SK-N-SH (cell line): ENCODE results near the gene KCNQ5. TPM values are rescaled to one million over a fixed set of nuclear protein-coding genes. Genes with fewer than 3 reads are reported as not detected.

Source experiments
- CTCF ChIA-PET: fragments of 300-600, 350-600 bp; formaldehyde crosslinking; extraction: SDS; loops from one replicate; lab custom pipeline; 2021; lab: Yijun Ruan, JAX
- POLR2A ChIA-PET: fragments of 350-600 bp; sonication (Branson Sonifier 250); formaldehyde crosslinking; extraction: SDS; loops from one replicate; lab custom pipeline; 2020; ENCODE audit warnings: antibody characterized with exemption, inconsistent platforms; lab: Yijun Ruan, JAX
- DNase-seq: peaks from one replicate; pipeline ENCODE4 v3.0.0; 2012
- H2AFZ ChIP-seq: fragments of 200-600 bp; sonication (generic); 2 replicates; pipeline ENCODE4 v1.8.1; 2016; ENCODE audit warnings: antibody characterized with exemption, mild to moderate bottlenecking, low read depth
- H3F3A ChIP-seq: fragments of 200-600 bp; sonication (generic); replicated peaks from 2 replicates; pipeline ENCODE3; 2016; ENCODE audit warnings: antibody characterized with exemption, mild to moderate bottlenecking; ENCODE audit not compliant: insufficient read depth
- H3K27ac ChIP-seq, 2 experiments: fragments of 200-500 bp in 1 of 2; fragments of 200-600 bp in 1 of 2; sonication (Bioruptor generic) in 1 of 2; sonication (generic), shearing (Covaris generic) in 1 of 2; 2 replicates each; pipeline versions ENCODE4 v1.5.1 to v1.6.1; 2014 to 2016; ENCODE audit warnings: low read depth in 2 of 2, inconsistent platforms in 1 of 2, low read length in 1 of 2, mild to moderate bottlenecking in 1 of 2, mixed read lengths in 1 of 2
- H3K27me3 ChIP-seq: fragments of 200-600 bp; sonication (generic), shearing (Covaris generic); 2 replicates; pipeline ENCODE4 v1.6.1; 2016; ENCODE audit warnings: mixed run types; ENCODE audit not compliant: insufficient read depth
- H3K36me3 ChIP-seq, 2 experiments: fragments of 200-500 bp in 1 of 2; fragments of 200-600 bp in 1 of 2; sonication (Bioruptor generic) in 1 of 2; sonication (generic) in 1 of 2; replicated peaks in 1 of 2; 2 replicates each; pipeline versions ENCODE3 to v1.5.1; 2014 to 2016; ENCODE audit warnings: low read length in 1 of 2, mild to moderate bottlenecking in 1 of 2; ENCODE audit not compliant: insufficient read depth in 2 of 2, control insufficient read depth in 1 of 2
- H3K4me1 ChIP-seq, 2 experiments: fragments of 200-500 bp in 1 of 2; fragments of 200-600 bp in 1 of 2; sonication (Bioruptor generic) in 1 of 2; sonication (generic), shearing (Covaris generic) in 1 of 2; 2 replicates each; pipeline versions ENCODE4 v1.5.1 to v1.6.1; 2014 to 2016; ENCODE audit warnings: low read depth in 1 of 2, low read length in 1 of 2, mixed run types in 1 of 2; ENCODE audit not compliant: insufficient read depth in 2 of 2, control insufficient read depth in 1 of 2
- H3K4me2 ChIP-seq: fragments of 200-600 bp; sonication (generic), shearing (Covaris generic); 2 replicates; pipeline ENCODE4 v1.6.1; 2017; ENCODE audit warnings: mixed run types
- H3K4me3 ChIP-seq, 2 experiments: fragments of 200-500 bp in 1 of 2; fragments of 200-600 bp in 1 of 2; sonication (Bioruptor generic) in 1 of 2; sonication (generic), shearing (Covaris generic) in 1 of 2; 2 replicates each; pipeline versions ENCODE4 v1.5.1 to v1.8.1; 2014 to 2016; ENCODE audit warnings: low read depth in 2 of 2, inconsistent platforms in 1 of 2, low read length in 1 of 2, mild to moderate bottlenecking in 1 of 2, mixed read lengths in 1 of 2, moderate library complexity in 1 of 2
- H3K79me2 ChIP-seq: fragments of 200-600 bp; sonication (generic); 2 replicates; pipeline ENCODE4 v1.8.1; 2017; ENCODE audit warnings: mild to moderate bottlenecking; ENCODE audit not compliant: insufficient read depth
- H3K9ac ChIP-seq: fragments of 200-600 bp; sonication (generic); 2 replicates; pipeline ENCODE4 v1.6.1; 2017; ENCODE audit warnings: mixed run types
- H3K9me2 ChIP-seq: fragments of 200-600 bp; sonication (generic); 2 replicates; pipeline ENCODE4 v1.6.1; 2017; ENCODE audit warnings: mixed run types
- H3K9me3 ChIP-seq: fragments of 200-600 bp; sonication (generic); 2 replicates; pipeline ENCODE4 v1.6.1; 2017; ENCODE audit warnings: mixed run types, mild to moderate bottlenecking, moderate library complexity
- H4K20me1 ChIP-seq: fragments of 200-600 bp; sonication (generic); 2 replicates; pipeline ENCODE4 v1.6.1; 2017; ENCODE audit warnings: mild to moderate bottlenecking, mixed run types; ENCODE audit not compliant: insufficient read depth
- CHD2 ChIP-seq: fragments of 150-350 bp; IDR thresholded peaks from 2 replicates; pipeline ENCODE4 v1.6.1; 2018; ENCODE audit warnings: low read length; ENCODE audit not compliant: partially characterized antibody
- CTCF ChIP-seq: fragments of 200-600 bp; sonication (generic); IDR thresholded peaks from 2 replicates; pipeline ENCODE4 v1.6.1; 2017; ENCODE audit warnings: antibody characterized with exemption, mild to moderate bottlenecking, moderate library complexity
- ELF1 ChIP-seq: IDR thresholded peaks from 2 replicates; pipeline ENCODE4 v1.4.0; 2012
- EZH2phosphoT487 ChIP-seq: fragments of 200-600 bp; sonication (generic); IDR thresholded peaks from 2 replicates; pipeline ENCODE4 v1.6.1; 2017; ENCODE audit warnings: low read depth, mixed run types, mild to moderate bottlenecking, antibody characterized with exemption, moderate library complexity, borderline replicate concordance
- FOSL2 ChIP-seq: IDR thresholded peaks from 2 replicates; pipeline ENCODE4 v1.4.0; 2012; ENCODE audit warnings: low read depth, mild to moderate bottlenecking, moderate library complexity, borderline replicate concordance
- FOXJ3 ChIP-seq: sonication (generic); formaldehyde crosslinking; IDR thresholded peaks from 2 replicates; pipeline ENCODE4 v1.5.1; 2020; ENCODE audit warnings: mild to moderate bottlenecking, missing genetic modification reagents
- GABPA ChIP-seq: IDR thresholded peaks from 2 replicates; pipeline ENCODE4 v1.4.0; 2012; ENCODE audit warnings: low read depth, mild to moderate bottlenecking
- GATA2 ChIP-seq: sonication (generic); formaldehyde crosslinking; IDR thresholded peaks from 2 replicates; pipeline ENCODE4 v1.5.0; 2020; ENCODE audit warnings: mild to moderate bottlenecking, missing genetic modification reagents
- IRF3 ChIP-seq: fragments of 150-350 bp; IDR thresholded peaks from 2 replicates; pipeline ENCODE4 v1.6.1; 2016; ENCODE audit warnings: mild to moderate bottlenecking, low read depth, low read length
- MAX ChIP-seq: IDR thresholded peaks from 2 replicates; pipeline ENCODE4 v1.4.0; 2012; ENCODE audit warnings: low read depth
- MEF2A ChIP-seq: IDR thresholded peaks from 2 replicates; pipeline ENCODE4 v1.4.0; 2012; ENCODE audit warnings: low read depth, borderline replicate concordance
- MXI1 ChIP-seq: IDR thresholded peaks from 2 replicates; pipeline ENCODE4 v1.6.1; 2012; ENCODE audit warnings: mild to moderate bottlenecking, low read depth, low read length, improper control_type of control experiment
- NFIC ChIP-seq: IDR thresholded peaks from 2 replicates; pipeline ENCODE4 v1.4.0; 2012; ENCODE audit warnings: borderline replicate concordance
- NRF1 ChIP-seq: IDR thresholded peaks from 2 replicates; pipeline ENCODE4 v1.6.1; 2012; ENCODE audit warnings: low read depth, mild to moderate bottlenecking, low read length
- PBX3 ChIP-seq: IDR thresholded peaks from 2 replicates; pipeline ENCODE4; 2012
- POLR2AphosphoS5 ChIP-seq: IDR thresholded peaks from 2 replicates; pipeline ENCODE4 v1.6.1; 2012; ENCODE audit warnings: low read depth, low read length
- RCOR1 ChIP-seq: fragments of 150-350 bp; IDR thresholded peaks from 2 replicates; pipeline ENCODE4 v1.6.1; 2017; ENCODE audit warnings: antibody characterized with exemption, low read length
- SIN3A ChIP-seq: IDR thresholded peaks from 2 replicates; pipeline ENCODE4 v1.6.1; 2012; ENCODE audit warnings: low read depth, mild to moderate bottlenecking, low read length, moderate library complexity, borderline replicate concordance
- SMC3 ChIP-seq: IDR thresholded peaks from 2 replicates; pipeline ENCODE4 v1.6.1; 2012; ENCODE audit warnings: low read depth, low read length, improper control_type of control experiment
- TEAD4 ChIP-seq: IDR thresholded peaks from 2 replicates; pipeline ENCODE4 v1.4.0; 2012; ENCODE audit warnings: mild to moderate bottlenecking, borderline replicate concordance; ENCODE audit not compliant: insufficient read depth
- YY1 ChIP-seq: IDR thresholded peaks from 2 replicates; pipeline ENCODE4 v1.4.0; 2012; ENCODE audit warnings: low read depth, mild to moderate bottlenecking
- WGBS: methylation state at CpG from one replicate; pipeline ENCODE4 v1.1.6; 2017; ENCODE audit warnings: low lambda C conversion rate; 5-methylcytosine and 5-hydroxymethylcytosine counted together
- polyA plus RNA-seq, 3 experiments: library from polyadenylated mRNA; depleted of rRNA; stranded (reverse); fragments of >200 nt; gene quantifications; 2 replicates each; pipeline ENCODE4 v1.2.3, GENCODE V29; 2012

KCNQ5 gene
- polyA plus RNA-seq, 1 of the 3 experiments (the other 2 are of a cell fraction) = 3.2 TPM

- no peak for TF ChIP-seq IRF3
- no peak for TF ChIP-seq YY1
- TF ChIP-seq SMC3 = 0 out of 2 replicates have a peak, but pooled peaks have one; percentile 17
- TF ChIP-seq EZH2phosphoT487 = no peak
- TF ChIP-seq ELF1 = no peak
- TF ChIP-seq CTCF = no peak; the same call in 1 of the 2 replicates
- TF ChIP-seq FOXJ3 = no peak
- TF ChIP-seq NFIC = no peak
- POLR2A ChIA-PET = no interaction called here
- H3K27me3 ChIP-seq = no peaks in the 10 kb centered on the region
- no peak overlapping the region for H2AFZ ChIP-seq
- no peaks in the 10 kb centered on the region for H4K20me1 ChIP-seq
- CTCF ChIA-PET = interaction anchor here (1.4 kb wide), 1 partner anchor 11 kb away, joined by 3 read pairs; no protein-coding TSS in a partner anchor
- H3K4me3 ChIP-seq = no peak overlapping the region
- no peaks in the 10 kb centered on the region for H3F3A ChIP-seq
- no peak overlapping the region for H3K4me2 ChIP-seq
- H3K27ac ChIP-seq = no peak overlapping the region
- peak; percentile 1 for DNase-seq
- H3K36me3 ChIP-seq = peaks cover 0 to 27% of the 10 kb centered on the region in 2 experiments
- no peaks in the 10 kb centered on the region for H3K9me2 ChIP-seq
- H3K9me3 ChIP-seq = 0 out of 2 replicates have a peak, but pooled peaks cover 8% of the 10 kb centered on the region
- H3K4me1 ChIP-seq = no peaks in the 10 kb centered on the region
- peaks cover 84% of the 10 kb centered on the region for H3K79me2 ChIP-seq
- WGBS = 87% methylated on average over 4 of the region's 4 CpGs
- H3K9ac ChIP-seq = no peak overlapping the region
Observed at GRCh38 chr6:72704979-72705378, 83.1 kb downstream of the KCNQ5 start.

- CTCF ChIA-PET = no interaction called here
- DNase-seq = no peak
- WGBS = 58% methylated on average over 1 of the region's 1 CpG
- Histone ChIP-seq H3K36me3 (peaks cover 0 to 23% of the 10 kb centered on the region in 2 experiments), H3K9me3 (0 out of 2 replicates have a peak, but pooled peaks cover 8% of the 10 kb centered on the region), H3F3A (no peaks in the 10 kb centered on the region), H3K27ac (no peak overlapping the region), H3K9ac (no peak overlapping the region), H3K9me2 (no peaks in the 10 kb centered on the region), H3K4me1 (no peaks in the 10 kb centered on the region), H3K4me2 (no peak overlapping the region), H2AFZ (no peak overlapping the region), H3K27me3 (no peaks in the 10 kb centered on the region), H3K4me3 (no peak overlapping the region), H3K79me2 (peaks cover 66% of the 10 kb centered on the region), H4K20me1 (no peaks in the 10 kb centered on the region)
- POLR2A ChIA-PET = no interaction called here
- TF ChIP-seq RCOR1 (no peak), NRF1 (no peak), PBX3 (no peak), TEAD4 (no peak), POLR2AphosphoS5 (no peak), NFIC (no peak), MXI1 (no peak), GABPA (no peak), FOSL2 (no peak), GATA2 (CRISPR knock-in tag) (no peak), MEF2A (no peak), CTCF (no peak), IRF3 (no peak), MAX (no peak), CHD2 (no peak), FOXJ3 (no peak), SIN3A (no peak)
Observed at GRCh38 chr6:72709431-72709830, 87.6 kb downstream of the KCNQ5 start.
